ENCODE results near the gene TAF15. TPM values are rescaled to one million over a fixed set of nuclear protein-coding genes. Genes with fewer than 3 reads are reported as not detected.

TAF15 gene
- total and polyA plus RNA-seq, 2 of the 4 experiments (the other 2 are of a cell fraction) = 46.8 to 98.0 TPM

DNA sequence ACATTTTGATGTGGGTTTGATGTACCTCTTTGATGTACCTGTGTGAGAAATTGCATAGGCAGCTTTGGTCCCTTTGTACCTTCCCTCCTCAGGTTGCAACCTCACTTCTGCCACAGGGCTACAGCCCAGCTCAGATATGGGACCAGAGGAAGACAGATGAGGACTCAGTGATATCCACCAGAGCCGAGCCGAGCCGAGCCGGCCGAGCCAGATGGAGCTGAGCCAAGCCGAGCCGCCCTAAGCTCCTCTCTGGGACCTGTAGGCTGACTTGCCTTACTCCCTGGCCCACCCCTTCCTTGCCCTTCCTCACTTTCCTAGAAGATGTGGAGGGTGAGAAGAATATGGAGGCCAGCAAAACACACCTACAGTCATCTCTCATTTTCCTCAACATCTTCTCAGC lies 55.6 kb downstream of the TAF15 start:
- no peak overlapping the region for H3K18ac ChIP-seq (ENCODE audit: low read depth, low read length)
- H2AK5ac ChIP-seq (ENCODE audit: low read depth, low read length) = no peak overlapping the region
- dilution Hi-C loops (cut with HindIII; ENCODE audit: low sequenced_read_pairs, unreplicated experiment) = no loop called here
- no peak overlapping the region for H3K56ac ChIP-seq (ENCODE audit: extremely low read depth, insufficient read depth, low read length)
- no peaks in the 10 kb centered on the region for H3K27me3 ChIP-seq (ENCODE audit: control insufficient read depth, insufficient read depth, low read length)
- no peak overlapping the region for H2BK5ac ChIP-seq (ENCODE audit: low read depth, low read length, poor library complexity, severe bottlenecking)
- H3K9ac ChIP-seq (ENCODE audit: low read depth, low read length) = no peak overlapping the region
- no peak overlapping the region for H3K27ac ChIP-seq (ENCODE audit: insufficient read depth, low read length)
- TF ChIP-seq NFE2L2 (IDR thresholded peaks at IDR 0.05; ENCODE audit: low read depth, low read length) = no peak
- no peak for TF ChIP-seq RAD21 (IDR thresholded peaks at IDR 0.05; ENCODE audit: low read length)
- TF ChIP-seq, protein P1, sequence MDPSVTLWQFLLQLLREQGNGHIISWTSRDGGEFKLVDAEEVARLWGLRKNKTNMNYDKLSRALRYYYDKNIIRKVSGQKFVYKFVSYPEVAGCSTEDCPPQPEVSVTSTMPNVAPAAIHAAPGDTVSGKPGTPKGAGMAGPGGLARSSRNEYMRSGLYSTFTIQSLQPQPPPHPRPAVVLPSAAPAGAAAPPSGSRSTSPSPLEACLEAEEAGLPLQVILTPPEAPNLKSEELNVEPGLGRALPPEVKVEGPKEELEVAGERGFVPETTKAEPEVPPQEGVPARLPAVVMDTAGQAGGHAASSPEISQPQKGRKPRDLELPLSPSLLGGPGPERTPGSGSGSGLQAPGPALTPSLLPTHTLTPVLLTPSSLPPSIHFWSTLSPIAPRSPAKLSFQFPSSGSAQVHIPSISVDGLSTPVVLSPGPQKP (IDR thresholded peaks at IDR 0.05; ENCODE audit: borderline replicate concordance, low read depth, low read length) = no peak
- no peak for TF ChIP-seq MAFK (IDR thresholded peaks at IDR 0.05; ENCODE audit: low read depth, low read length)
- TF ChIP-seq, protein P2, sequence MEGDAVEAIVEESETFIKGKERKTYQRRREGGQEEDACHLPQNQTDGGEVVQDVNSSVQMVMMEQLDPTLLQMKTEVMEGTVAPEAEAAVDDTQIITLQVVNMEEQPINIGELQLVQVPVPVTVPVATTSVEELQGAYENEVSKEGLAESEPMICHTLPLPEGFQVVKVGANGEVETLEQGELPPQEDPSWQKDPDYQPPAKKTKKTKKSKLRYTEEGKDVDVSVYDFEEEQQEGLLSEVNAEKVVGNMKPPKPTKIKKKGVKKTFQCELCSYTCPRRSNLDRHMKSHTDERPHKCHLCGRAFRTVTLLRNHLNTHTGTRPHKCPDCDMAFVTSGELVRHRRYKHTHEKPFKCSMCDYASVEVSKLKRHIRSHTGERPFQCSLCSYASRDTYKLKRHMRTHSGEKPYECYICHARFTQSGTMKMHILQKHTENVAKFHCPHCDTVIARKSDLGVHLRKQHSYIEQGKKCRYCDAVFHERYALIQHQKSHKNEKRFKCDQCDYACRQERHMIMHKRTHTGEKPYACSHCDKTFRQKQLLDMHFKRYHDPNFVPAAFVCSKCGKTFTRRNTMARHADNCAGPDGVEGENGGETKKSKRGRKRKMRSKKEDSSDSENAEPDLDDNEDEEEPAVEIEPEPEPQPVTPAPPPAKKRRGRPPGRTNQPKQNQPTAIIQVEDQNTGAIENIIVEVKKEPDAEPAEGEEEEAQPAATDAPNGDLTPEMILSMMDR (conservative IDR thresholded peaks at IDR 0.05; ENCODE audit: low read depth, low read length) = no peak
- TF ChIP-seq MAZ (IDR thresholded peaks at IDR 0.05; ENCODE audit: borderline replicate concordance, low read depth, low read length) = no peak
- no peak for TF ChIP-seq FOS (IDR thresholded peaks at IDR 0.05; ENCODE audit: low read depth, low read length)
- TF ChIP-seq BHLHE40 (IDR thresholded peaks at IDR 0.05; ENCODE audit: low read depth, low read length) = no peak
- no peak for TF ChIP-seq CEBPB (IDR thresholded peaks at IDR 0.05; ENCODE audit: low read depth, low read length)
- TF ChIP-seq, protein P3, sequence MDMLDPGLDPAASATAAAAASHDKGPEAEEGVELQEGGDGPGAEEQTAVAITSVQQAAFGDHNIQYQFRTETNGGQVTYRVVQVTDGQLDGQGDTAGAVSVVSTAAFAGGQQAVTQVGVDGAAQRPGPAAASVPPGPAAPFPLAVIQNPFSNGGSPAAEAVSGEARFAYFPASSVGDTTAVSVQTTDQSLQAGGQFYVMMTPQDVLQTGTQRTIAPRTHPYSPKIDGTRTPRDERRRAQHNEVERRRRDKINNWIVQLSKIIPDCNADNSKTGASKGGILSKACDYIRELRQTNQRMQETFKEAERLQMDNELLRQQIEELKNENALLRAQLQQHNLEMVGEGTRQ (IDR thresholded peaks at IDR 0.05; ENCODE audit: low read depth, low read length) = no peak
- TF ChIP-seq RCOR1 (IDR thresholded peaks at IDR 0.05; ENCODE audit: insufficient replicate concordance, low read length) = no peak
- no peak for TF ChIP-seq RFX5 (IDR thresholded peaks at IDR 0.05; ENCODE audit: low read depth, low read length)
- no peak for TF ChIP-seq CHD1 (IDR thresholded peaks at IDR 0.05; ENCODE audit: low read depth, low read length)
- no peak for TF ChIP-seq MXI1 (IDR thresholded peaks at IDR 0.05; ENCODE audit: borderline replicate concordance, low read depth, low read length)
- no TSS peak for BruUV-seq (replicated peaks)
- H3K14ac ChIP-seq (replicated peaks; ENCODE audit: low read depth, low read length) = no peak overlapping the region
- no peak overlapping the region for H2AK9ac ChIP-seq (replicated peaks; ENCODE audit: low read depth, low read length, poor library complexity)
- H2AFZ ChIP-seq (replicated peaks; ENCODE audit: low read length, poor library complexity) = no peak overlapping the region
- POLR2A ChIA-PET (ENCODE audit: unreplicated experiment) = no interaction called here
- intact Hi-C loops (cut with micrococcal nuclease) = no loop called here
- DNase-seq (no peak), ATAC-seq (ENCODE audit: low read depth) (no peak)
- H3K4ac ChIP-seq (ENCODE audit: low read depth, low read length) = no peak overlapping the region
- no CpG with 5 or more reads among the region's 7 CpGs for WGBS, 2 experiments (ENCODE audit: extremely low coverage in 2 of 2, insufficient read length in 1 of 2)
- H3K4me1 ChIP-seq (ENCODE audit: control insufficient read depth, insufficient read depth, low read length) = peaks cover 3% of the 10 kb centered on the region; the same call in 1 of the 2 replicates
- no peak overlapping the region for H2BK20ac ChIP-seq (ENCODE audit: low read depth, low read length)
- CTCF ChIA-PET = no interaction called here
- H4K20me1 ChIP-seq (ENCODE audit: insufficient read depth, low read length) = no peaks in the 10 kb centered on the region
- H3K9me3 ChIP-seq (ENCODE audit: control insufficient read depth, insufficient read depth, low read length) = no peaks in the 10 kb centered on the region
- no peaks in the 10 kb centered on the region for H3K9me1 ChIP-seq (ENCODE audit: insufficient read depth, low read length)
- no peak overlapping the region for H2BK15ac ChIP-seq (ENCODE audit: low read depth, low read length)
- no peak overlapping the region for H4K91ac ChIP-seq (ENCODE audit: insufficient read depth, low read depth, low read length)
- no peak overlapping the region for H3K23ac ChIP-seq (ENCODE audit: low read depth, low read length)
- H3K36me3 ChIP-seq (ENCODE audit: control insufficient read depth, insufficient read depth, low read length) = no peaks in the 10 kb centered on the region
- H3K79me1 ChIP-seq (ENCODE audit: low read depth in 1 of 2, low read length in 2 of 2) = no peaks in the 10 kb centered on the region
- H3K4me2 ChIP-seq (ENCODE audit: low read depth, low read length) = no peak overlapping the region
- in situ Hi-C loops (cut with MboI; ENCODE audit: low sequenced_read_pairs) = no loop called here
- H4K8ac ChIP-seq (ENCODE audit: low read depth in 2 of 2, low read length in 2 of 2) = no peak overlapping the region
- no peak overlapping the region for H4K5ac ChIP-seq (ENCODE audit: low read depth, low read length)
- H2BK120ac ChIP-seq (ENCODE audit: low read depth, low read length) = no peak overlapping the region
- no peak overlapping the region for H3K4me3 ChIP-seq (ENCODE audit: insufficient read depth, low read depth, low read length)

All from IMR-90 (cell line).